Prostate gland (tissue), 2 donors: ENCODE results near the gene PTPRM.

ENCODE experiments used
- POLR2A ChIP-seq: fragments of 450-650 bp; IDR thresholded peaks from one replicate; pipeline ENCODE4 v1.6.1; 2016; ENCODE audit warnings: antibody characterized with exemption, mild to moderate bottlenecking
- TF ChIP-seq, protein P1 (sequence below), 4 experiments: fragments of 200-600 bp in 2 of 4; fragments of 450-650 bp in 2 of 4; sonication (generic) in 2 of 4; IDR thresholded peaks; 1 replicate in 3 of 4; 2 replicates in 1 of 4; pipeline ENCODE4 v1.5.1; 2016 to 2019; ENCODE audit warnings: antibody characterized with exemption in 4 of 4, mild to moderate bottlenecking in 2 of 4, moderate library complexity in 2 of 4

DNA sequence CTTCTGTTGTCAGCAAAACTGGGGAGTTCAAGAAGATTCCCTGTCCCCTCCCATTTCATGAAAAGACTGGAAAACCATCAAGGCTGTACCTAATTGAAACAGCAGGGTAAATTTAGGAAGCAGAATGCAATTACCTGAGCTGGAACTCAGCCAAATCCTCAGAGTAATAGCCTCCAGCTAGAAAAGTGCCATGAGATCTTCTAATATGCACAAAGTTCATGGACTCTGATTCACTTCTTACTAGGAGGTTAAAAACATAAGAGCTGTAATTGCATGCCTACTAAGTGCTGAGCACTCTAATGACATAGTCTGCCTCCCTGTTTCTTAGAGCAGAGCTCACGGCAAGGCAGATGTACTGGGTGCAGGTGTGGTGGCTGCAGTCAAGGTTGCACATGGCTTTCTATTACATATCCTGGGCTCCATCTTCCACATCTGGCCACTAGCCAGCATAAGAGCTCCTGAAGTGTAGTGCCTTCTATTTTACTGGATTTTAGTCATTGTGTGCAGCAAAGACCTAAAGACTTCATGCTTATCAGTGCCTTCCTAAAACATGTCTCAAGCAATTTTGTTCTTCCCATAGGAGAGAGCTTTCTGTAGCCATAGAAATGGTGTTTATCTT, 341.7 kb downstream of the PTPRM start:
- TF ChIP-seq, protein P1, sequence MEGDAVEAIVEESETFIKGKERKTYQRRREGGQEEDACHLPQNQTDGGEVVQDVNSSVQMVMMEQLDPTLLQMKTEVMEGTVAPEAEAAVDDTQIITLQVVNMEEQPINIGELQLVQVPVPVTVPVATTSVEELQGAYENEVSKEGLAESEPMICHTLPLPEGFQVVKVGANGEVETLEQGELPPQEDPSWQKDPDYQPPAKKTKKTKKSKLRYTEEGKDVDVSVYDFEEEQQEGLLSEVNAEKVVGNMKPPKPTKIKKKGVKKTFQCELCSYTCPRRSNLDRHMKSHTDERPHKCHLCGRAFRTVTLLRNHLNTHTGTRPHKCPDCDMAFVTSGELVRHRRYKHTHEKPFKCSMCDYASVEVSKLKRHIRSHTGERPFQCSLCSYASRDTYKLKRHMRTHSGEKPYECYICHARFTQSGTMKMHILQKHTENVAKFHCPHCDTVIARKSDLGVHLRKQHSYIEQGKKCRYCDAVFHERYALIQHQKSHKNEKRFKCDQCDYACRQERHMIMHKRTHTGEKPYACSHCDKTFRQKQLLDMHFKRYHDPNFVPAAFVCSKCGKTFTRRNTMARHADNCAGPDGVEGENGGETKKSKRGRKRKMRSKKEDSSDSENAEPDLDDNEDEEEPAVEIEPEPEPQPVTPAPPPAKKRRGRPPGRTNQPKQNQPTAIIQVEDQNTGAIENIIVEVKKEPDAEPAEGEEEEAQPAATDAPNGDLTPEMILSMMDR (IDR thresholded peaks at IDR 0.05) = no peak
- TF ChIP-seq POLR2A = no peak
